Endothelial cell (in vitro differentiated cells): ENCODE results near the gene CHRNA4. TPM values are rescaled to one million over a fixed set of nuclear protein-coding genes. Genes with fewer than 3 reads are reported as not detected.

Source experiments
- DNase-seq: peaks from one replicate; pipeline ENCODE4 v3.0.0; 2021; ENCODE audit warnings: low spot score
- H3K27ac Mint-ChIP-seq: one replicate; pipeline ENCODE4 v1.8.0; 2021; ENCODE audit warnings: mixed read lengths, inconsistent platforms; ENCODE audit not compliant: unreplicated experiment
- H3K27me3 Mint-ChIP-seq: one replicate; pipeline ENCODE4 v1.8.0; 2021; ENCODE audit warnings: mild to moderate bottlenecking, moderate library complexity, mixed read lengths, inconsistent platforms; ENCODE audit not compliant: unreplicated experiment
- H3K36me3 Mint-ChIP-seq: one replicate; pipeline ENCODE4 v1.8.0; 2021; ENCODE audit warnings: mild to moderate bottlenecking, low read depth, mixed read lengths, inconsistent platforms; ENCODE audit not compliant: unreplicated experiment
- H3K4me1 Mint-ChIP-seq: one replicate; pipeline ENCODE4 v1.8.0; 2021; ENCODE audit warnings: mild to moderate bottlenecking, mixed read lengths, inconsistent platforms; ENCODE audit not compliant: unreplicated experiment
- H3K4me3 Mint-ChIP-seq: one replicate; pipeline ENCODE4 v1.8.0; 2021; ENCODE audit warnings: mild to moderate bottlenecking, mixed read lengths, inconsistent platforms; ENCODE audit not compliant: unreplicated experiment
- H3K9me3 Mint-ChIP-seq: one replicate; pipeline ENCODE4 v1.8.0; 2021; ENCODE audit warnings: mixed read lengths, inconsistent platforms; ENCODE audit not compliant: unreplicated experiment
- total RNA-seq: library from RNA; stranded (reverse); fragmentation: NEBNext Ultra II Directional; extraction: Animal tissue kit (Norgen Biotek cat#: 25700); gene quantifications from one replicate; pipeline ENCODE4 v1.2.1, GENCODE V29; 2021; ENCODE audit not compliant: unreplicated experiment
- TF ChIP-seq, protein P1 (sequence below): fragments of 200-600 bp; sonication (generic); IDR thresholded peaks from one replicate; pipeline ENCODE4 v1.5.0; 2021; ENCODE audit warnings: antibody characterized with exemption; ENCODE audit not compliant: unreplicated experiment

The CHRNA4 gene
- total RNA-seq, 1 donor from 2014 or later, result 2.6 TPM

DNA sequence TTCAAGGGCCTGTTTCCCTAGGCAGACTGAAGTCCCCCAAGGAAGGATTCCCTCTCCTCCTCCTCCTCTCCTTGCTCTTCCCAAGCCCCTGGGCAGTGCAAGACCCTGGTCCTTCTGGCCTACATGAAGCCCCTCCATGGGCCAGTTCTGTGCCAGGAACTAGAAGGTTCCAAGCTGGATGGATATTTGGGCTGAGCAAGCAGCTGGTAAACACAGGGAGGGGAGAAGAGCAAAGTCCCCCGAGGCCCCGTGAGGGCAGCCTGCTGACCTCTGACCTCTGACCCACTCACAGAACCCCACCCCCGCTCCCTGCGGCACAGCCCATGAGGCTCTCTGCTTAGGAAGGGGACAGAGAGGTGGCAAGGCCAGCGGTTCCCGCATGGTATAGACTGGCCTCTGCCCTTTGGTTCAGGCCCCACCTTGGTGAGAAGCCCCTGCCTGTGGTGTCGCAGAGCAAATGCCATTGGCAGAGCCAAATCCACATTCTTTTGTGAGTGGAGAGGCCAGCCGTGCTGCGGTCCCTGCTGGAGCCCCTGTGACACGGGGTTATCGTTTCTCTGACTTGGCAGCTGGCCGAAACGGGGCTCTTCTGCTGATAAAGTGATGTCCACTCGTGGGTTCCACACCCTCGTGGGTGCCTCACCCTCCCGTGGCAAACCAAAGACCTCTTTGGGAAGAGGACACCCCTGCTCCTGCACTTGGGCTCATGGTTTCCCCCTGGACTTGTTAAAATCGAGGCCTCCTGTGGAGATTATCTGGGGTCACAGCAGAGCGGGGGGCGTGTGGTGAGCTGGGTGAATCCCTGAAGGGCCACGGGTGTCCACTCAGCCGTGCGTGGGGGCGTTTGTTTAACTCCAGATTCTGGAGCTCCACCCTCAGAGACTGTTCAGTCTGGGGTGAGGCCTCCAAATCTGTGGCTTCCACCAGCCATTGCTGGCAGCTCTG is 2.1 kb upstream of the CHRNA4 start:
- no peak overlapping the region for H3K4me3 Mint-ChIP-seq
- H3K27me3 Mint-ChIP-seq, result peaks cover 10% of the 10 kb centered on the region
- no peaks in the 10 kb centered on the region for H3K36me3 Mint-ChIP-seq
- no peaks in the 10 kb centered on the region for H3K9me3 Mint-ChIP-seq
- DNase-seq, result no peak
- H3K27ac Mint-ChIP-seq, result peak overlapping the region; percentile 48
- H3K4me1 Mint-ChIP-seq, result no peaks in the 10 kb centered on the region
- TF ChIP-seq, protein P1, sequence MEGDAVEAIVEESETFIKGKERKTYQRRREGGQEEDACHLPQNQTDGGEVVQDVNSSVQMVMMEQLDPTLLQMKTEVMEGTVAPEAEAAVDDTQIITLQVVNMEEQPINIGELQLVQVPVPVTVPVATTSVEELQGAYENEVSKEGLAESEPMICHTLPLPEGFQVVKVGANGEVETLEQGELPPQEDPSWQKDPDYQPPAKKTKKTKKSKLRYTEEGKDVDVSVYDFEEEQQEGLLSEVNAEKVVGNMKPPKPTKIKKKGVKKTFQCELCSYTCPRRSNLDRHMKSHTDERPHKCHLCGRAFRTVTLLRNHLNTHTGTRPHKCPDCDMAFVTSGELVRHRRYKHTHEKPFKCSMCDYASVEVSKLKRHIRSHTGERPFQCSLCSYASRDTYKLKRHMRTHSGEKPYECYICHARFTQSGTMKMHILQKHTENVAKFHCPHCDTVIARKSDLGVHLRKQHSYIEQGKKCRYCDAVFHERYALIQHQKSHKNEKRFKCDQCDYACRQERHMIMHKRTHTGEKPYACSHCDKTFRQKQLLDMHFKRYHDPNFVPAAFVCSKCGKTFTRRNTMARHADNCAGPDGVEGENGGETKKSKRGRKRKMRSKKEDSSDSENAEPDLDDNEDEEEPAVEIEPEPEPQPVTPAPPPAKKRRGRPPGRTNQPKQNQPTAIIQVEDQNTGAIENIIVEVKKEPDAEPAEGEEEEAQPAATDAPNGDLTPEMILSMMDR, result no peak

DNA sequence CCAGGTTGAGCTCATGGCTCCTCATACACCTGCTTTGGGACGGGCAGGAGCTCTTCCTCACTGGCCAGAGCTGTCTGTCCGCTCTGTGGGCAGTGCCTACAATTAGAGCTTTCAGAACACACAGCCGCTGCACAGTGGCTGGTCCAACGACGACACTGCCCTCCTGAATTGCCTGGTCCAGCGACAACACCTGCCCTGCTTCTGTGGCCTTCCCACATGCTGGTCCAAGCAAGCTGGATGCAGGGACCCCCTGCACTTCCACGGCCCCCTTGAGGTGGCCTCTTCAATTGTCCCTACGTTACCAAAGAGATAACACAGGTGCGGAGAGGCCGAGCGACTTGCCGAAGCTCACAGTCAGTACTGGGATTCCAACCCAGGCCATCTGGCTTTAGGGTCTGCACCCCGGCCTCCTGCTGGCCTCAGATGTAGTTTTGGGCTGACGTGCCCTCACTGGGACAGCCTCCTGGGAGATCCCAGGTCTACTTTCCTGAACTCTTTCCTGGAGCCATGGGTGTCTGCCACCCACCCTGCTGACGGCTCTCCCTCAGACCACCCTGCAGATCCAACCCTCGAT is 1.4 kb upstream of the CHRNA4 start:
- Mint-ChIP-seq H3K4me3 (no peak overlapping the region), H3K4me1 (no peaks in the 10 kb centered on the region), H3K27me3 (peaks cover 9% of the 10 kb centered on the region), H3K27ac (peak overlapping the region; percentile 48), H3K9me3 (no peaks in the 10 kb centered on the region), H3K36me3 (no peaks in the 10 kb centered on the region)
- TF ChIP-seq, protein P1, result no peak
- DNase-seq, result no peak

DNA sequence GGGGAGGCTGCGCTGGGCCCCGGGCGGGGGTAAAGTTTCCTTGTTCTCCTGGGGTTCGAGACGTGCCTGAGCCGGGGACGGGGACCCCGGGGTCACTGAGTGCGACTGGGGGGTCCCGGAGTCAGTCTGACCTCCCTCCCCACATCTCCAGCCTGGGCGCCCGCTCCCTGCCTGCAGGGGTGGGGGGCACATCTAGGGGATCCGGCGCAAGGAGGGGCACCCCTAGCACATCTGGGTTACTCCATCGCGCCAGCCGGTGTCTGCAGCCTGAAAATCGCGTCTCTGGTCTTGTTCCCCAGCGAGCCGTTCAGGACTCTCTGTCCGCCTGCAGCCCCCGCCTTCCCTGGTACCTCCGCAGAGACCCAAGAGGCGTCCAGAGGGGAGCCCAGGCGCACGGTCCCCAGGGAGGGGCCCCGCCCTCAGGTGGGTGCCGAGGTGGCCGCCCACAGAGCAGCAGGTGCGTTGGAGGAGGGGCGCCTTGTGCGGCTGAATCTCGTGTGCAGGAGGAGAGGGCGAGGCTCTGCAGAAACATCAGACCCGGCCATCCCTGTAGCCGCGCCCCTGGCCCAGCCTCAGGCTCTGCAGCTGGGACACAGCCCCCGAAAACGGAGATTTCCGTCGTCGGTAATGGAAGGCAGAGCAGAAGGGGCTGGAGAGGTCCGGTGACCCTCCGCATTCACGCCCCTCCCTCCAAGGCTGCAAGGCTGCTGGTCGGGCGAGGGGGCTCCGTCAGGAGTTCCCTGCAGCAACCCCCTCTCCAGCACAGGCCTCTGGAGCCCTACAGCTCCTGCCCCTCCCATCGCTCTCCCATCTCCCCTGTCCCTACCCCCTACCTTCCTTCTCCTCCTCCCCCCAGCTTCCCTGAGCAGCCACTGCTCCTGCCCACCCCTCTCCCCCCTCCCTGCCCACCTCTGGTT is 628 bp upstream of the CHRNA4 start:
- no peaks in the 10 kb centered on the region for H3K9me3 Mint-ChIP-seq
- H3K4me1 Mint-ChIP-seq, result no peaks in the 10 kb centered on the region
- H3K36me3 Mint-ChIP-seq, result no peaks in the 10 kb centered on the region
- no peak overlapping the region for H3K4me3 Mint-ChIP-seq
- peaks cover 9% of the 10 kb centered on the region for H3K27me3 Mint-ChIP-seq
- H3K27ac Mint-ChIP-seq, result no peak overlapping the region
- no peak for DNase-seq
- TF ChIP-seq, protein P1, result no peak

DNA sequence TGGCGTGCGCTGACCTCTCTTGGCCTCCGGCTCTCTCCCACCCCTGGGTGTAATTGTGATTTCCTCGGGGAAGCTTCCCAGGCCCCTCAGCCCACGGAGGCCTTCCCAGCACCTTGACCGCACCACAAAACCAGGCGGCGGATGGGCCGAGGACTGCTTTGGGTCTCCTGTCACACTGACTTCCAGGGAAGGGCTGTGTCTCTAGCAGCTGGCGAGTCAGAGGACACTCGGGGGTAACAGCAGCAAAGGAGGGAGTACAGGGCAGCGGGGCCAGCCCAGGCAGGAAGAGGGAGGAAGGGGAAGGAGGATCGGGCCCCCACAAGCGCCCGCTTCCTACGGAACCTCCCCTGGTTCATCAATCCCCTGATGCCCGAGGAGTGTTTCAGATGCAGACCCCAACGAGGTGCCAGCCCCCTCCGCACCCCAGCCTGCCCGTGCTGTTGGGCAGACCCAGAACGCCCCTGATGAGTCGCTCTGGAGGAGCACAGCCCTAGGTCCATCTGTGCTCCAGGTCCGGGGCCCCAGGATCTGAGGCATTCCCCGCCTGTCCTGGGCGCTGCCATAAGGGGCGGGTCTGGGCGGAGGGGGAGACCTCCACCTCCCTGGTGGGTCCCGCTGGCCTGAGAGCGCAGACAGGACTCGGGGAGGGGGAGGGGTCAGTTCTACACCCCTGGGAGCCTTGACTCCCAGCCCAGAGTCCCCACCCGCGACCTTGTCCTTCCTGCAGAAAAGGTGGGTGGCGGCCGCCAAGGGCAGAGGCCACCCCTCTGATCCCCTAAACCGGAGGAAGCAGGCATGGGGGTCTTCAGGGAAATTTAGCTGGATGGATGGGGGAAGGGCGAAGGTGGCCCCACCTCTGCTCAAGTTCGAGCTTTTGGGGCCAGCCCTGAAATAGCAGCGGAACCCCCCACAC is 956 bp downstream of the CHRNA4 start:
- TF ChIP-seq, protein P1, result no peak
- H3K27ac Mint-ChIP-seq, result no peak overlapping the region
- no peaks in the 10 kb centered on the region for H3K36me3 Mint-ChIP-seq
- no peaks in the 10 kb centered on the region for H3K9me3 Mint-ChIP-seq
- no peak for DNase-seq
- H3K27me3 Mint-ChIP-seq, result peaks cover 7% of the 10 kb centered on the region
- no peaks in the 10 kb centered on the region for H3K4me1 Mint-ChIP-seq
- H3K4me3 Mint-ChIP-seq, result no peak overlapping the region
